GM19035 (cell line): ENCODE results near the gene TMEM179.
"Not testable (repeated sequence)": the region's sequence is repeated elsewhere in the genome, so short reads cannot be mapped to it uniquely, and the experiment has no call there.

ENCODE experiments used
- ATAC-seq: cut with Tn5 transposase; IDR thresholded peaks from one replicate; pipeline ENCODE4 v1.9.1; 2021; ENCODE audit not compliant: unreplicated experiment

TMEM179 gene

GRCh38 chr14:104588066-104588857 lies 16.3 kb downstream of the TMEM179 start:
- ATAC-seq: no peak

DNA sequence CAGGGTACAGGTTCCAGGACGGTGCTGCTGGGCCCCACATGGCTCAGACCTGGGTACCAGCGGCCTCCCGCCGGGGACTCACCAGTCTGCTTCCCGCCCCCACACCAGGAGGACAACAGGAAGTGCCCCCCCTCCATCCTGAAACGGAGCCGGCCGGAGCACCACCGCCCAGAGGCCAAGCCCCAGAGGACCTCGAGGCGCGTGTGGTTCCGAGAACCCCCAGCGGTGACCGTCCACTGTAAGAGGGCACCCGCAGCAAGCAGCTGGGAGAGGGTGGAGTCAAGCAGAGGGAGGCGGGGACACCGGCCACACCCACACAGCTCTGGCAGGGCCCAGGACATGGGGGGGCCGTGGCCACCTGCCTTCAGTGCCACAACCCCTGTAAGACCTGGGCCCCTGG lies 16.9 kb downstream of the TMEM179 start:
- no peak for ATAC-seq

DNA sequence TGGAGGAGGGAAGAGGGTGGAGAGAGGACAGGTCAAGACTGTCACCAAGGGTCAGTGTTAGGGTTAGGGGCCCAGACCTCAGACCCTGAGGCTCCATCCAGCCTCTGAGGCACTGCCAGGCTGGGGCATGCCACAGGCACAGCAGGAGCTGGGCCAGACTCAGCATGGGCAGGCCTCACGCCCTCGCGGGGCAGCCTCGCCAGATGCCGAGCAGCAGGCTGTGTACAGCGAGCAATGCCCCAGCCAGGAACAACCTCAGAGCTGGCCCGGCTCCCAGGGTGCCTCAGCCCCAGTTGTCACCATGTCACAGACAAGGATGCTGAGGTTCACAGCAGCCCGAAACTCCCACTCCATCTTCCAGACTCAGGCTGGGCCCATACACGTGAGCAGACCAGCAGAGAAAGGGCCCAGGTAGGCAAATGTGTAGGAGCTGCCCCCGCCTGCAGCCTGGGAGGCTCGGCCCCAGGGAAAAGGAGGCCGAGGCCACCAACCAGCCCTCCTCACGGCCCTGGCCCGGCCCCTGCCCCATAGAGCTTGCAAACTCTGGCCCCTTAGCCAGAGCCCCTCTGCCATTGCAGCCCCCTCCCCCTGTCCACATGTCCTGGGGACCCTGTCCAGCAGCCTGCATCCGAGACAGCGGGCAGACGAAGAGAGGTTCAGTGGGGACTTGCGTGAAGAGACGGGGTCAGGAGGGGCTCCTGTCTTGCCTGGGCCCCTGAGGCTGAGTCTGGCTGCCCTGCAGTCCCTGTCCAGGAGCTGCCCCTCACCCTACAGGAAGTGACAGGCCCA lies 17.5 kb downstream of the TMEM179 start:
- no peak for ATAC-seq

- ATAC-seq: no peak
These were observed 18.4 kb downstream of the TMEM179 start for GRCh38 chr14:104585966-104586697.

- no peak for ATAC-seq
These were observed 20.0 kb downstream of the TMEM179 start for GRCh38 chr14:104584557-104584956.

DNA sequence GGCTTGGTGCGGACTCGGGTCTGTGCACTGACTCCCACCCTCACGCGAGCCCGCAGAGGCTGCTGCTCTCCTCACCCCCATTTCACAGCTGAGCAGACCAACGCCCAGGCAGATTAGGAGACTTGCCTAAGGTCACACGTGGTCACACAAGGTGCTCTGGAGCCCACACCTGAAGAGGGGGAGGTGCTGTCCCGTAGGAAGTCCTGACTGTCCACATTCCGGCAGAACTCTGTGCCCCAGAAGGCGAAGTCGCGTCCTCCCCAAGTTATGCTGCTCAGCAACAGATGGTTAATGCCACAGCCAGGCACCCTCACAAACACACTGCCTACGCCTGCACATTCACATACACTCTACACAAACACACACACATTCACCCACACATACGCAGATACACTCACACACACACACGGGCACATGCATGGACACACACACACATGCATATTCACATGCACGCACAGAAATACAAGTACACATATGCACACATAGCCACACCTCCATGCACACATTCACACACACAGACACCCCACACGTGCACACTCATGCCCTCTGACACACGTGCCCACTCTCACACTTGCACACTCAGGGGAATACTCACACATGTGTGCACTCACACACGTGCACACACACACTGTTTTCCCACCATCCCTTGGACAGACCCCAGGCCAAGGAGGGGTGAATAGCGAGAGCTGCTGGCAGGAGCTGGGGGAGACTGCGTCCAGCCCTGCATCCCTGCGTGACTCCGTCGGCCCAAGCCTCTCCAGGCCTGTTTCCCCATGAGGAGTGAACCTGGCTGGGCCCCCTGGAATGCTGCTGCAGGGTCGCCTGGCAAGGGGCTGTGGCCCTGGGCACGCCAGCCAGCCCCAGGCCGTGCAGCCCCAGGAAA lies 20.9 kb downstream of the TMEM179 start:
- no peak for ATAC-seq

- ATAC-seq: no peak
These were observed 21.9 kb downstream of the TMEM179 start for GRCh38 chr14:104582662-104583061.

- ATAC-seq: no peak
These were observed 22.6 kb downstream of the TMEM179 start for GRCh38 chr14:104582005-104582404.

GRCh38 chr14:104581521-104581920 lies 23.1 kb downstream of the TMEM179 start:
- ATAC-seq: no peak

DNA sequence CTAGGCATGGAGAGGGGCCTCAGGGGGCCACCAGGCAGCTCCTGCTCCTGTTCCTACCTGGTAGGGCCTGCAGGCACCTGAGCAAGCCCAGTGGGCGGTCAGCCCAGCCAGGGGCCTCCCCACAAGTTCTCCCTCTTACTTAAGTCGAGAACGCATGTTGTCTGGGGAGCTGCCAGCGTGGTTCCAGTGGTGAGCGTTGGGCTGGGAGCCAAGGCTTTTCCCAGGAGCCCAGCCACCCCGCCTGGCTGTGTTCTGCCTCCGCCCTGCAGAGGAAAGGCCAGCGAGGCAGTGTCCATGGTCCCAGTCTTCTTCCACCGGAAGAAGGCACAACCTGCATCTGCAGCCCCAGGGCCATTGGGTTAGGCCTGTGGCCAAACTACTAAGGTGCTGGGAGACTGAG lies 23.6 kb downstream of the TMEM179 start:
- ATAC-seq: no peak

GRCh38 chr14:104579939-104580338 lies 24.6 kb downstream of the TMEM179 start:
- not testable (repeated sequence) for ATAC-seq

- ATAC-seq: no peak
These were observed 25.1 kb downstream of the TMEM179 start, which contains the start of gene C14orf180 for GRCh38 chr14:104579507-104579906. Gene C14orf180, plus strand, starts transcription at chr14:104579764. Its CDS starts 6,667 bp downstream, at chr14:104586431.

GRCh38 chr14:104578321-104578720 lies 26.3 kb downstream of the TMEM179 start:
- no peak for ATAC-seq

GRCh38 chr14:104577847-104578301 lies 26.7 kb downstream of the TMEM179 start:
- ATAC-seq: no peak

- ATAC-seq: no peak
These were observed 27.1 kb downstream of the TMEM179 start for GRCh38 chr14:104577426-104577825.

- no peak for ATAC-seq
These were observed 27.6 kb downstream of the TMEM179 start for GRCh38 chr14:104576970-104577332.

GRCh38 chr14:104576232-104576969 lies 28.2 kb downstream of the TMEM179 start:
- ATAC-seq: no peak

DNA sequence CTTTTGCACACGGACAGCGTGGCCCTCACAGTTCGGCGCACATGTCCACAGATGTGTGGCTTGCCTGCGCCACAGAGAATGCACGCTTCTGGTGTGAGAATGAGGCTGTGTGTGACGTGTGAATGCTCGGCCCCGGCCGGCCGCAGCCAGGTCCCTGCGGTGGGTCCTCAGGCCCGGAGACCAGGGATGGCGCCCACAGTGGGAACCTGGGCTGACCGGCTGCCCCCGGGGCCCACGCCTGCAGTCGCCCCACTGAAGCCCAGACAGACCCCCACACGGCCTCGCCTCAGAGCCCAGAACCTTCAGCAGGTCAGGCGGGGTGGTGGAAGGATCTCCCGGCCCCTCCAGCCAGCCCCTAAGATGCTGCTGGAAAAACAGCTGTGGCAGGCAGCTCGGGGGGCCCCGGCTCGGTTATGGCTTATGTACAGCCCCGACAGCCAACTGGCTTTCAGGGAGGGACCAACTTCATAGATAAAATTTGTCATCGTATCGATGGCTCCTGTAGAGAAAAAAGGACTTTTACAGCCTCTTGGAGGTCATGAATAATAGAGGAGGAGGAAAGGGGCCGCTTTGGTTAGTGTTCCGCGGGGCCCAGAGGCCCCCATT lies 29.5 kb downstream of the TMEM179 start:
- ATAC-seq: no peak

- no peak for ATAC-seq
These were observed 30.0 kb downstream of the TMEM179 start for GRCh38 chr14:104574536-104574935.
